Skin of body (tissue), 2 donors: ENCODE data around the gene U2AF1L4. TPM values are rescaled to one million over a fixed set of nuclear protein-coding genes. Genes with fewer than 3 reads are reported as not detected.

Source experiments
- DNase-seq: peaks from one replicate; lab custom pipeline; 2025; lab: John Stamatoyannopoulos, UW
- total RNA-seq: library from RNA; depleted of rRNA; stranded (reverse); fragments of >200 nt; gene quantifications from one replicate; pipeline ENCODE4 v1.2.3, GENCODE V29; 2014

Gene U2AF1L4
- total RNA-seq, 1 donor from 2014 or later, result 5.9 TPM

DNA sequence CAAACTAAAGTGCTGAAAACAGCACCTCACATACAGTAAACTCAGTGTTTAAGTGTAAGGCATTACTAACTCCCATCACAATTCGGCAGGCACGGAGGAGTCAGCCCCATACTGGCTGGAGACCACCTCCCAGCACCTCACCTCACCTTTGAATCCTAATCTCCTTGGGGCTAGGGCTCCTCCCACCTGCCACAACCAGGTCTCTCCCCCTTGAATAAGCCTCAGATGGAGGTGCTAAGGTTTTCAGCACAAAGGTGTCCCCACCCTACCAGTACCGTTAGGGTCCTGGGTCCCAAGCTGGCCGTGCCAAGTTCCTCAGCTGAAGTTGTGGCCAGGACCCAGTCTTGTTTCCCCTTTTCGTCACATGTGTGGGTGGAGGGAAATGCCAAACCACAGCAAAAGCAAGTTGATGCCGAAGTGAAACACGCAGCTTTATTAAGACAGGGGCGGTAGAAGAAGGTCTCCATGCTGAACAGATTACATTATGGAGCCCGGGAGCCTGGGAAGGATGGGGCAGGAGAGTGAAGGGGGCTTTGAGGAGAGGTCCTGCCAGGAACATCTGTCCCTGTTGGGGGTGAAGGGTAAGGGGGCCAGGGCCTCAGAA is 3.0 kb downstream of the U2AF1L4 start, which contains the start of gene IGFLR1:
IGFLR1 (minus strand) TSS at position 332 of the 604 bp plus-strand sequence. CDS start 1,272 bp downstream, outside the sequence.
- DNase-seq, result no peak

DNA sequence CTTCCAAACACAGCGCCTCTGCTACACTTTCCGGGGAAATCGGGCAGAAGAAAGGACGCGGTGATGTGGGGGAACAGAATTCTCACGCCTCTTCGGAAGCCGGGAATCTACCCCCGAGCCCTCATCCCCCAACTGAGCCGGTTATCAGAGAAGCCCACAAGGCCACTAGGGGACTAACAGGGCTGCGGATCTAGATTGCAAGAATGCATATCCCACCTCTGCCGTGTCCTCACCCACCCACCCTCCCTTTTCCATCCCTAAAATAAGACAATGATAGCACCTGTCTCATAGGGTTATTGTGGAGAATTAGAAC is 4.1 kb downstream of the U2AF1L4 start:
- DNase-seq, result no peak

DNA sequence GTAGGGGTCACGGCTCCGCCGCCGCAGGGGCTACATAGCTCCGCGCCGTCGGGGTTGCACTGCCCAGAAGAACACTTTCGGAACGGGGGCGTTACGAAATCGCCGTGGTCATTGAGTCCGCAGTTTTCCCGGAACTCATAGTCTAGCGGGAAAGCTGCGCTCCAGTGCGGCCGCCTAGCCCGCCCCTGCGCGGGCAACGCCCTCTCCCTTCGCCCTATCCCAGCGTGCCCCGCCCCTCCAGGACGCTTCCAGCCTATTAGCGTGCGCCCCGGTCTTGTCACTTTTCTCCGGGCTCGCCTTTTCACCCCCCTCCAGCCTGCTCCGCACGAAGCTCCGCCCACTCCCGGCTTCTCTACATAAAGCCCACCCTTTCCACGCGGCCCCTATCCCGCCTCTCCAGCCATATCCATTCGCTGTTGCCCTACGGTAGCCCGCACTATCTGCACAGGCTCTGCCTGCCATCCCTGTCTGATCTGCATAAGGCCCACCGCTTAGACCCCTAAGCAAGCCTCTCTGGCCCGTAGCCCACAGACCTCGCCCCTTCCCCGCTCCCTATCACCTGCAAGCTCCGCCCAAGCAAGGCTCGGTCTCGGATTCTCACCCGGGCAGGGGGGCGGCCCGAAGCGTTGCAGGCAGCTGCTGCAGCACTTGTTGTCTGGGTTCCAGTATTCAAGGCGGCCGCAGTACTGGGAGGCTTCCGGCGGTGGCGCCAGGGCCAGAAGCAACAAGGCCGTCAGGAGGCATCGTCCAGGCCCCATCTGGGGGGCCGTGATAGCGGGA is 4.6 kb downstream of the U2AF1L4 start:
- peak; percentile 95 for DNase-seq

DNA sequence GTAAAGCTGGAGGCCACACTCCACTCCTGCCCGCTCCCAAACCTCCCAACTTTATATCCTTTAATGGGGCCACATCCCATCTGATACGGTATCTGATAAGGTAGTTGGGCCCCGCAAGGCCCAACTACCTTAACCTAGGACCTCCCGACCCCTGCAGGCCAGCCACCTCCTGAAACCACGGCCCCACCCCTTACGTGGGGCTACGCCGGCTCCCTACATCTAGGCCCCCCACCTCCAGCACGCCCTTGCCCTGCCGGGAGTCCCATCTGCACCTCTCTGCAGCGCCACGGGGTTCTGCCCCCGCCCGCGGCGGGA is 5.2 kb downstream of the U2AF1L4 start:
- DNase-seq, result no peak

DNA sequence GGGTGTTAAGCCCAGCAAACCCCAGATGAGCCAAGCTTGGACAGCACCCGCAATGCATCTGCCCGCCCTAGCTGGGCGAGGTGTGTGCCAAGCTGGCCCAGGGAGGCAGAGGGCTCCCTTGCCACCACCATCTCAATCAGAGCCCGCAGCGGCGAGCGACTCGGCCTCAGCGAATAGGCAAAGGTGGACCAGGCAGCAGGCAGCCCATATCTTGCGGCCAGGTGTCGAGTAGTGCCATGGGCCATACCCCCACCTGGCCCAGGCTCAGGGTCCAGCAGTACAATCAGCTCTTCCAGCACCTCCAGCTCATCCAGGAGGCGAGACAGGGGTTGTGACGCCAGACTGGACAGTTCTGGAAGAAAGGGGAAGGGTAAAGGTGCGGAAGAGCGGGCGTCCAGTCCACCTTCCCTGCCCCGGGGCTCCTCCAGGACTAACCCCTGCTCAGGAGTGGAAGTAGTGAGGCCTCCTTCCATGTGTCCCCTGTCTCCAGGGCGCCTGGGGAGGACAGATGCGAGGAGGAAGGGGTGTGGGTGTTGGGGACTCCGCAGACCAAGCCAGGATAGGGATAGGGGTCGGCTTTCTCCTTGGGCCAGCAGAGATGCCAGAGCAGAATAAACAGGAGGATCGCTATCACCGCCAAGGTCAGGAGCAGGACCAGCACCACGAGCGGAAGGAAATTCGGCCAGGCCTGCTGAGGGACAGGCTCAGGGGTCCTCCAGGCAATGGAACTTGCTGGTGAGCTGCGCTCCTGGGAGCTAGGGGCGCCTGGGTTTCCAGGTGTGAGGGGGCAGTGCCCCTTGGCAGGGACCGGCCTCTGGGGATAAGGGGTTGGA is 5.7 kb downstream of the U2AF1L4 start:
- no peak for DNase-seq

DNA sequence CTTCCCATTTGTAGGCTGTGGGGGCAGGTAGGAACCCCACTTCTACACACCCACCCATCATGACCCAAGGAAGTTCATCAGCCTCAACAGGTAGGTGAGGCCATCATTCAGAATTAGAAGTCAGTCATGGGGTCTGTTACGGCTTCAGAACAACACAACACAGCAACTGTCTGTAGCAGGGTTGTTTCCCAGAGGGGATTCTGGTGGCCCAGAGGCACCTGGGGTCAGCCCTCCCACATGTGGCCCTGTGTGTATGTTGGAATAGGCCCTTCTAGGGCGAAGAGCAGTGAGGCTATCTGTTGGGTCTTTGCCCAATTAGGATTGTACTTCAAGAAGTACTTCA is 6.4 kb downstream of the U2AF1L4 start:
- DNase-seq, result no peak

DNA sequence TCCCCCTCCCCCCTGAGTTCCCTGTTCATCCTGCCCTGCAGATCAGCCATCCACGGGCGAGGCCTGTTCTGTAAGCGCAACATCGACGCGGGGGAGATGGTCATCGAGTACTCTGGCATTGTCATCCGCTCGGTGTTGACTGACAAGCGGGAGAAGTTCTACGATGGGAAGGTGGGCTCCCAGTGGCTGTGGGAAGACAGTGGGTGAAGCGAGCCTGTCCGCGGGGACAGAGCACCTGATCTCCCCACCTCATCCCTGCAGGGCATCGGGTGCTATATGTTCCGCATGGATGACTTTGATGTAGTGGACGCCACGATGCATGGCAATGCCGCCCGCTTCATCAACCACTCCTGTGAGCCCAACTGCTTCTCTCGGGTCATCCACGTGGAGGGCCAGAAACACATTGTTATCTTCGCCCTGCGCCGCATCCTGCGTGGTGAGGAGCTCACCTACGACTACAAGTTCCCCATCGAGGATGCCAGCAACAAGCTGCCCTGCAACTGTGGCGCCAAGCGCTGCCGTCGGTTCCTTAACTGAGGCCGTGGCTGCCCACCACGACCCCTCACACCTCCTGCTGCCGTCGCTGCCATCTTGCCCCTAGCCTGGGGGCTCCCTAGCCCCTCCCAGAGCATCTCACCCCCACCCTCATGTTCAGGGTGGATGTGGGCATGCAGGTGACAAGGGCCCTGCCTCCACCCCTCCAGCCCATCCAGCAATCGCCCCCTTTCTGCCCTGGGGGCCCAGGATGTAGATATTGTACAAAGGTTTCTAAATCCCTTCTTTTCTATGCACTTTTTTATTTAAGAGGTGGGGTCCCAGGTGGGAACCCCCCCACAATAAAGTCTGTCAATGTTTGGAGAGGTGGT is 7.0 kb downstream of the U2AF1L4 start:
- DNase-seq, result no peak

DNA sequence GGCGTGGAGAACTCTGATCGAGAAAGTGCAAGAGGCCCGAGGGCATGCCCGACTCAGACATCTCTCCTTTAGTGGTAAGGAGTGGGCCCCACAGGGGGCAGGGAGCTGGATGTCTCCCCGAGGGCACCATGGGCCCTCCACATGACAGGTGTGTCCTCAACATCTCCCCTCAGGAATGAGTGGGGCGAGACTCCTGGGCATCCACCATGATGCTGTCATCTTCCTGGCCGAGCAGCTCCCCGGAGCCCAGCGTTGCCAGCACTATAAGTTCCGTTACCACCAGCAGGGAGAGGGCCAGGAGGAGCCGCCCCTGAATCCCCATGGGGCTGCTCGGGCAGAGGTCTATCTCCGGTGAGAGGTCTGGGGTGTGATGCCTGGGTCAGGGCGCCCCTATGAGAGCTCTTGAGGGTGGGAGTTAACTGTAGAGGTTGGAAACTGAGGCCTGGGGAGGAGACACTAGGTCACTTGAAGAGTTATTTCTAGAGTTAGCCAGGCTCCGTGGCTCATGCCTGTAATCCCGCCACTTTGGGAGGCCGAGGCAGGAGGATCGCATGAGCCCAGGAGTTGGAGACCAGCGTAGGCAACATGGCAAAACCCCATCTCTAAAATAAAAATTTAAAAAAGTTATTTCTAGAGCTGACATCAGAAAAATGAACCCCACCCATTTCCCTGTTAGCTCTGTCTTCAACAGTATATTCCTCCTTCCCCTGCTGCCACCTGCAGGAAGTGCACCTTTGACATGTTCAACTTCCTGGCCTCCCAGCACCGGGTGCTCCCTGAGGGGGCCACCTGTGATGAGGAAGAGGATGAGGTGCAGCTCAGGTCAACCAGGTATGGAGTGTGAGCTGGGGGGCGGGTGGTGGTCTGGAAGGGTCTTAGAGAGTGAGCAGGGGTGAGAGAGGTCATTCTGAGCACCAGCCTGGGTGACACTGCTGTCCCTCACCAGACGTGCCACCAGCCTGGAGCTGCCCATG is 8.0 kb downstream of the U2AF1L4 start:
- no peak for DNase-seq

DNA sequence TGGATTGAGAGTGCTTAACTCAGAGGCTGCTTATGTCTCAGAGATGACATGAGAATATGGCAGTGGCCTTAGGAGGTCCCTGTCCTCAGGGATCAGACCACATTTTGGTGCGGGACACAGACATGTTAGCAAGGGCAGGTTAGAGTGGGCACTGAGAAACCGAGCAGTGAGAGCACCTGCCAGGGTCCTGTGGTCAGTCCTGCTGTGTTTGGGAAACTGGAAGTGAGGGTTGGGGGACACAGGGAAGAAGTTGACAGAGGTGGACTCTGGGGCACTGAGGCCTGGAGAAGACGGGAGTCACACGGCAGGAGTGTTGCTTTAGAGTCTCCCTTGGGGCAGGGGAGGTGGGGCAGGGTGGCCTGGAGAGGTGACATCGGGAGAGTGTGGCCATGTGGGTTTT is 10.3 kb downstream of the U2AF1L4 start:
- no peak for DNase-seq

DNA sequence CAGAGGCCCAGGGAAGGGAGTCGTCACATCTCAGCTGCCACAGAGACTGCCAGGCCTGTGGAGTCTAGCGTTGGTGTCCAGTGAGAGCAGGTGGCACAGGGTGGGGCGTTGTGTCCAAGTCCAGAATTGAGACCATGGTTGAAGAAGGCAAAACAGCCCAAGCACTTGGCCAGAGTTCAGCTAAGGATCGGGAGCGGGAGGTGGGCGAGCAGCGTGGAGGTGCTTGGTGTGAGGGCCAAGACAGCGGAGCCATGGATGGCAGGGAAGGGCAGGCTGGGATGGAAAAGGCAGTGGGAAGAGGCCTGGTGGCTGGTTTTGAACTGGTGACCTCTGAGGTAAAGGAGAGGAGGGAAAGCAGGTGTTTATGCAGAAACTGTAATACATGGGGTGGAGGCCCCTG is 10.9 kb downstream of the U2AF1L4 start:
- DNase-seq, result no peak

DNA sequence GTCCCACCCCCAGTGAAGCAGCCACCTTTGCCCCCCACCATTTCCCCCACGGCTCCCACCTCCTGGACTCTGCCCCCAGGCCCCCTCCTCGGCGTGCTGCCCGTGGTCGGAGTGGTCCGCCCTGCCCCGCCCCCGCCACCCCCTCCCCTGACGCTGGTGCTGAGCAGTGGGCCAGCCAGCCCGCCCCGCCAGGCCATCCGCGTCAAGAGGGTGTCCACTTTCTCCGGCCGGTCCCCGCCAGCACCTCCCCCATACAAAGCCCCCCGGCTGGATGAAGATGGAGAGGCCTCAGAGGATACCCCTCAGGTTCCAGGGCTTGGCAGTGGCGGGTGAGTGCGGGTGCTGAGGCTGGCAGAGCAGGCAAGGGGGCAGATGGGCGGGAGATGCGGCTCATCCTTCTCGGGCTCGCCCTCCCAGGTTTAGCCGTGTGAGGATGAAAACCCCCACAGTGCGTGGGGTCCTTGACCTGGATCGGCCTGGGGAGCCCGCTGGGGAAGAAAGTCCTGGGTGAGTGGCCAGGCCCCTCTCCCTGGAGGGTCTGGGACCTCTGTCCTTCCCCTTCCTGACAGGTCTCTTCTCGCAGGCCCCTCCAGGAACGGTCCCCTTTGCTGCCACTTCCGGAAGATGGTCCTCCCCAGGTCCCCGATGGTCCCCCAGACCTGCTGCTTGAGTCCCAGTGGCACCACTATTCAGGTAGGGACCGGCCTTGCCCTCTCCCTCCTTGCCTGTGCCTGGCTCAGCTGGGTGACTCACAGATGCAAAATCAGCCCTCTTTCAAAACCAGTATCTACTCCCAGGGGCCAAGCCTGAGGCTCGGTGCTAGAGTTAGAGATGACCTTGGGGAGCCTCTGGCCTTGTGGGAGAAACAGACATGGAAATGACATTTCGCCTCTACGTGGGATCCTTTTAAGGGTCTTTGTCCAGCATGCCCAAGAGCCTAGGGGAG is 11.8 kb downstream of the U2AF1L4 start:
- no peak for DNase-seq

DNA sequence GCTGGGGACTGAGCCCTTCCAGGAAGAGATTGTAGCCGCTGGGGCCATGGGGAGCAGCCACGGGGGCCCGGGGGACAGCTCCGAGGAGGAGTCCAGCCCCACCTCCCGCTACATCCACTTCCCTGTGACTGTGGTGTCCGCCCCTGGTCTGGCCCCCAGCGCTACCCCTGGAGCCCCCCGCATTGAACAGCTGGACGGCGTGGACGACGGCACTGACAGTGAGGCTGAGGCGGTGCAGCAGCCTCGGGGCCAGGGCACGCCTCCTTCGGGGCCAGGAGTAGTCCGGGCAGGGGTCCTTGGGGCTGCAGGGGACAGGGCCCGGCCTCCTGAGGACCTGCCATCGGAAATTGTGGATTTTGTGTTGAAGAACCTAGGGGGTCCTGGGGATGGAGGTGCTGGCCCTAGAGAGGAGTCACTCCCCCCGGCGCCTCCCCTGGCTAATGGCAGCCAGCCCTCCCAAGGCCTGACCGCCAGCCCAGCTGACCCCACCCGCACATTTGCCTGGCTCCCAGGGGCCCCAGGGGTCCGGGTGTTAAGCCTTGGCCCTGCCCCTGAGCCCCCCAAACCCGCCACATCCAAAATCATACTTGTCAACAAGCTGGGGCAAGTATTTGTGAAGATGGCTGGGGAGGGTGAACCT is 12.6 kb downstream of the U2AF1L4 start:
- no peak for DNase-seq

DNA sequence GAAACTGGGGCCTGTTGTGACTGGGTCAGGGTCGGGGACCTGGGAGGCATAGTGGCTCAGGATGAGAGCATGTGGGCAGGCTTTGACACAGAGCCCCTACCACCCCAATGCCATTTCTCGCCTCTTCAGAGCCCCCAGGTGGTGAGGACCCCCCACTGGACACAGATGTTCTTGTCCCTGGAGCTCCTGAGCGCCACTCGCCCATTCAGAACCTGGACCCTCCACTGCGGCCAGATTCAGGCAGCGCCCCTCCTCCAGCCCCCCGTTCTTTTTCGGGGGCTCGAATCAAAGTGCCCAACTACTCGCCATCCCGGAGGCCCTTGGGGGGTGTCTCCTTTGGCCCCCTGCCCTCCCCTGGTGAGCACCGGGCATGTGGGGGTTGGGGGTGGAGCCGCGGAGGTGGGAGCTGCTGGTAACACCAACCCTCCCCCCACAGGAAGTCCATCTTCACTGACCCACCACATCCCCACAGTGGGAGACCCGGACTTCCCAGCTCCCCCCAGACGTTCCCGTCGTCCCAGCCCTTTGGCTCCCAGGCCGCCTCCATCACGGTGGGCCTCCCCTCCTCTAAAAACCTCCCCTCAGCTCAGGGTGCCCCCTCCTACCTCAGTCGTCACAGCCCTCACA is 13.3 kb downstream of the U2AF1L4 start:
- DNase-seq, result no peak

DNA sequence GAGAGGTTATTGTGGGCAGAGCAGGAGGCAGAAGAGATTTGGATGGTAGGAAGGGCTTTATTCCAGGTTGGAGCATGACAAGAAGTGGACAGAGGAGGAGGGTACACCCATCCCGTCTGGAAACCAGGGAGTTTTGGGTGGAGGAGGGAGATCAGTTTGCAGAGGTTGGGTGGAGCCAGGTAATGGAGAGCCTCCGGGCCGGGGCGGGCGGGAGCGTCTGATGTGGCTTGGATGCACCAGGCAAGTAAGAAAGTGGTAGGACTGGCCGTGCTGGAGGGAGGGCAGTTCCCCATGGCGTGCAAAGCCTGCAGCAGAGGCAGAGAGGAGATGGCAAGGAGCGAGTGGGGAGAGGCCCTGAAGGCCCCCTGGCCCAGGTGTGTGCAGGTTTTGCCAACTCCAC is 13.9 kb downstream of the U2AF1L4 start:
- DNase-seq, result no peak

DNA sequence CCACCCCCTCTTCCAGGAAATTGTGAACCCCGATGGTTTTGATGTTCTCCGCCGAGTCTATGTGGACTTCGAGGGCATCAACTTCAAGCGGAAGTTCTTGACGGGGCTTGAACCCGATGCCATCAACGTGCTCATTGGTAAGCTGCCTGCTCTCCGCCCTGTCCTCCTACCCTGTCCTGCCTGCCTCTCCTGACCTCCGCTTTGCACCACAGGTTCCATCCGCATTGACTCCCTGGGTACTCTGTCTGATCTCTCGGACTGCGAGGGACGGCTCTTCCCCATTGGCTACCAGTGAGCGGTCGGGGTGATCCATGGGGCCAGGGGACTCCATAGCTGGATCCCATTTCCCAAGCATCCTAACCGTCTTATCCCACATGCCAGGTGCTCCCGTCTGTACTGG is 14.9 kb downstream of the U2AF1L4 start:
- no peak for DNase-seq

DNA sequence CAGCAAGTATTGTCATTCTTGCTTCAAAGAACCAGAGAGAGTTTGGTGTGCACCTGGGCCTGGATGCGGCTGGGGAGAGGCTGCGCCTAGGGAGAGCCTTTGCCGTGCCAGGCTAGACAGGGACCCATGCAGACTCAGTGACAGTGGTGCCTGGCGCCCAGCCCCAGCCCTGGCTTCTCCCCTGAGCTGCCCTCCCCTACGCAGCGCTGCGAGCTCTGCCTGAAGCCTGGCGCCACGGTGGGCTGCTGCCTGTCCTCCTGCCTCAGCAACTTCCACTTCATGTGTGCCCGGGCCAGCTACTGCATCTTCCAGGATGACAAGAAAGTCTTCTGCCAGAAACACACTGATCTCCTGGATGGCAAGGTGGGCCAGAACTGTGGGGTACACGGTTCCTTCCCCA is 15.5 kb downstream of the U2AF1L4 start:
- DNase-seq, result no peak

DNA sequence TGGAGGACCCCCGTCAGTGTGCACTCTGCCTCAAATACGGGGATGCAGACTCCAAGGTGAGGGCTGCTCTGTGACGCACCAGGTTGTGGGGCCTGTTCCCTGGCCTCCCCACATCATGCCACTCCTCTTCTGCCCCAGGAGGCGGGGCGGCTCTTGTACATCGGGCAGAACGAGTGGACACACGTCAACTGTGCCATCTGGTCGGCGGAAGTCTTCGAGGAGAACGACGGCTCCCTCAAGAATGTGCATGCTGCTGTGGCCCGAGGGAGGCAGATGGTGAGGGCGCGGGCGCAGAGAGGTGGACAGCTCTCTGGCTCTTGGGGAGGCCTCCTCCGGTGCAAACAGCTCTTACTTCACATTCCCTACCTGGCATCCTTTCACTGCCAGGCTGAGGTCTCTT is 16.2 kb downstream of the U2AF1L4 start:
- DNase-seq, result no peak

DNA sequence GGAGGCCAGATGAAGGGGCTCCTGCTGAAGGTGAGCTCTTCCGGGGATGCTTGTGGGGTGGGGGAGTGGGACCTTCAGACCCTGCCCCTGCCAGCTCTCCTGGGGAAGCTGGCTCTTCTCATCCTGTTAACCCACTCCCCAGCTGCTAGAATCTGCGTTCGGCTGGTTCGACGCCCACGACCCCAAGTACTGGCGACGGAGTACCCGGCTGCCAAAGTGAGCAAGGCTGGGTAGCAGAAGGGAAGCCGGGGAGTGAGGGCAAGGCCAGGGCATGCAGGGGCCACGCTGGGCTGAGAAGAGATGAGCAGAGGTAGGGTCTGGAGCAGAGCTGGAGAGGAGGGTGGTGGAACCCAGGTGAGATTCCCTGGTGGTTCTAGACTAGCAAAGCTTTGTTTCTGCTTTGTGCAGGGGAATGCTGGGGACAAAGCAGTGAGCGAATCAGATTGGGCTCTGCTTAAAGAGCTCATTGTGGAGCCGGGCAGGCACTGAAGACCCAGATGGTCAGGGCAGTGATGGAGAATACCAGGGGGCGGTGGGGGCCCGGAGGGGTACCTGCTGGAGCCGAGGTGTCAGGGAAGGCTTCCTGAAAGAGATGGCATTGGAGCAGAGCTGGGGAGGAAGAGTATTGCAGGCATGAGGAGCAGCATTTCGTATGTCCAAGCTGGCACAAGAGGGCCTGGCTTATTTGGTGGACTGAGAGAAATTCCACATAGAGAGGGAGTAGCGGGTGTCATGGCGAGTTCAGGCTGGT is 17.1 kb downstream of the U2AF1L4 start:
- DNase-seq, result no peak
